CD4-positive, alpha-beta T cell (primary cell): ENCODE data around the gene DIP2C. TPM values are rescaled to one million over a fixed set of nuclear protein-coding genes. Genes with fewer than 3 reads are reported as not detected.
A peak's percentile ranks its signal among the peaks of the same experiment; 100 is the strongest.

ENCODE experiments used
- ATAC-seq: fragments of 200-7000 bp; cut with Tn5 transposase; one replicate; pipeline ENCODE4 v1.10.0; 2022; ENCODE audit warnings: mild to moderate bottlenecking; ENCODE audit not compliant: poor library complexity
- CTCF ChIA-PET: fragments of 350-600 bp; sonication (Branson Sonifier 250); formaldehyde crosslinking; loops from one replicate; lab custom pipeline; 2021; ENCODE audit warnings: antibody characterized with exemption, inconsistent platforms; lab: Charles Lee
- POLR2A ChIA-PET: fragments of 350-600 bp; sonication (Branson Sonifier 250); formaldehyde crosslinking; loops from one replicate; lab custom pipeline; 2021; ENCODE audit warnings: antibody characterized with exemption, inconsistent platforms; lab: Charles Lee
- DNase-seq, 14 experiments: peaks; one replicate each; pipeline ENCODE4 v3.0.0-alpha.2; 2013 to 2020; ENCODE audit warnings: mixed read lengths in 2 of 14
- H3K27ac ChIP-seq, 2 donors: one replicate each; pipeline versions ENCODE4 v1.5.1 to v1.7.0; 2013; ENCODE audit warnings: low read length in 2 of 2, low read depth in 1 of 2, mild to moderate bottlenecking in 1 of 2
- H3K27me3 ChIP-seq, 2 experiments: 1 replicate in 1 of 2; 2 replicates in 1 of 2; pipeline versions ENCODE4 v1.6.1 to v1.7.0; 2013; ENCODE audit warnings: low read length in 2 of 2, control low read depth in 1 of 2, mild to moderate bottlenecking in 1 of 2, moderate library complexity in 1 of 2; ENCODE audit not compliant: insufficient read depth in 2 of 2, control insufficient read depth in 1 of 2
- H3K36me3 ChIP-seq: one replicate; pipeline ENCODE4 v1.6.1; 2013; ENCODE audit warnings: low read length, control low read depth; ENCODE audit not compliant: insufficient read depth
- H3K4me1 ChIP-seq: one replicate; pipeline ENCODE4 v1.6.1; 2013; ENCODE audit warnings: low read length, control low read depth; ENCODE audit not compliant: insufficient read depth
- H3K4me3 ChIP-seq: one replicate; pipeline ENCODE4 v1.5.1; 2013; ENCODE audit warnings: mild to moderate bottlenecking, low read length, moderate library complexity
- H3K9me3 ChIP-seq, 2 experiments: 1 replicate in 1 of 2; 2 replicates in 1 of 2; pipeline versions ENCODE4 v1.6.1 to v1.7.0; 2013; ENCODE audit warnings: low read length in 2 of 2, mild to moderate bottlenecking in 2 of 2, control low read depth in 1 of 2, moderate library complexity in 1 of 2; ENCODE audit not compliant: control insufficient read depth in 1 of 2, insufficient read depth in 1 of 2
- H3K27ac Mint-ChIP-seq: one replicate; pipeline ENCODE4 v1.8.0; 2020; ENCODE audit warnings: mixed read lengths
- H3K27me3 Mint-ChIP-seq: one replicate; pipeline ENCODE4 v1.8.0; 2021; ENCODE audit warnings: mixed read lengths
- H3K36me3 Mint-ChIP-seq: one replicate; pipeline ENCODE4 v1.8.0; 2021; ENCODE audit warnings: low read depth, mixed read lengths
- H3K4me1 Mint-ChIP-seq: one replicate; pipeline ENCODE4 v1.8.0; 2021; ENCODE audit warnings: low read depth, mixed read lengths
- H3K4me3 Mint-ChIP-seq: one replicate; pipeline ENCODE4 v1.8.0; 2020; ENCODE audit warnings: mild to moderate bottlenecking, mixed read lengths
- H3K9me3 Mint-ChIP-seq: one replicate; pipeline ENCODE4 v1.8.0; 2020; ENCODE audit warnings: mixed read lengths
- intact Hi-C, 2 experiments: fragments of 100-400 bp; cut with DNase I in 1 of 2; cut with micrococcal nuclease in 1 of 2; formaldehyde crosslinking; loops; one replicate each; pipeline versions ENCODE4 v1.15.1 to v1.9.0; 2023 to 2025; cut with DNase I, micrococcal nuclease
- total RNA-seq, 174 experiments: library from RNA in 2 of 174; stranded (reverse) in 2 of 174; gene quantifications; one replicate each; pipeline ENCODE4 v1.2.3 and lab custom pipeline; 2021 to 2026
- TF ChIP-seq, protein P1 (sequence below): fragments of 200-600 bp; IDR thresholded peaks from one replicate; pipeline ENCODE4 v1.8.0; 2022; ENCODE audit warnings: antibody characterized with exemption, mild to moderate bottlenecking

The DIP2C gene
- total RNA-seq, 2 experiments from 2014 or later = 4.1 TPM

DNA sequence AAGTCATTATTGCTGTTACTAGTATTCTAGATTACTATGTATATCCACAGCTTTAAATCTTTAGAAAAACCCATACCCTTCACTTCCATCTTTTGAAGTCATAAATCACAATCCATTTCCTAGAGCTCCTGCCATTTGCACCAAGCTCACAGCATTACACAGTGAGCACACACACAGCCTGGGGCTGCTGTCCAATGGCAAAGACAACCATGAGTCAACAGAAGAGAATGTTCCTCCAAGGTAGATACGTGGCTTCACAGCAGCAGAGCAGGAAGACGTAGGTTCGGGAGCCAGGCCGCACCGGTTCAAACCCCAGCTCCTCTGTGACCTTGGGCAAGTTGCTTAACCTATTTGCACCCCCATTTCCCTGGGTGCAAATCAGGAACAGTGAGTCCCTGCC, 234.6 kb downstream of the DIP2C start:
- Mint-ChIP-seq H3K4me1 (peaks cover 66% of the 10 kb centered on the region), H3K9me3 (no peaks in the 10 kb centered on the region), H3K27ac (peak overlapping the region; percentile 56), H3K36me3 (no peaks in the 10 kb centered on the region), H3K27me3 (no peaks in the 10 kb centered on the region), H3K4me3 (no peak overlapping the region)
- DNase-seq (peak in 1 of 14 experiments; percentile 23), ATAC-seq (no peak)
- ChIA-PET CTCF (no interaction called here), POLR2A (interaction anchor here (1.0 kb wide), 1 partner anchor 15 kb away, joined by 3 read pairs; no protein-coding TSS in a partner anchor)
- intact Hi-C loops = no loop called here
- Histone ChIP-seq H3K27ac (no peak overlapping the region), H3K9me3 (no peaks in the 10 kb centered on the region), H3K4me1 (peaks cover 57% of the 10 kb centered on the region), H3K36me3 (no peaks in the 10 kb centered on the region), H3K4me3 (no peak overlapping the region), H3K27me3 (no peaks in the 10 kb centered on the region)
- TF ChIP-seq, protein P1, sequence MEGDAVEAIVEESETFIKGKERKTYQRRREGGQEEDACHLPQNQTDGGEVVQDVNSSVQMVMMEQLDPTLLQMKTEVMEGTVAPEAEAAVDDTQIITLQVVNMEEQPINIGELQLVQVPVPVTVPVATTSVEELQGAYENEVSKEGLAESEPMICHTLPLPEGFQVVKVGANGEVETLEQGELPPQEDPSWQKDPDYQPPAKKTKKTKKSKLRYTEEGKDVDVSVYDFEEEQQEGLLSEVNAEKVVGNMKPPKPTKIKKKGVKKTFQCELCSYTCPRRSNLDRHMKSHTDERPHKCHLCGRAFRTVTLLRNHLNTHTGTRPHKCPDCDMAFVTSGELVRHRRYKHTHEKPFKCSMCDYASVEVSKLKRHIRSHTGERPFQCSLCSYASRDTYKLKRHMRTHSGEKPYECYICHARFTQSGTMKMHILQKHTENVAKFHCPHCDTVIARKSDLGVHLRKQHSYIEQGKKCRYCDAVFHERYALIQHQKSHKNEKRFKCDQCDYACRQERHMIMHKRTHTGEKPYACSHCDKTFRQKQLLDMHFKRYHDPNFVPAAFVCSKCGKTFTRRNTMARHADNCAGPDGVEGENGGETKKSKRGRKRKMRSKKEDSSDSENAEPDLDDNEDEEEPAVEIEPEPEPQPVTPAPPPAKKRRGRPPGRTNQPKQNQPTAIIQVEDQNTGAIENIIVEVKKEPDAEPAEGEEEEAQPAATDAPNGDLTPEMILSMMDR = no peak

DNA sequence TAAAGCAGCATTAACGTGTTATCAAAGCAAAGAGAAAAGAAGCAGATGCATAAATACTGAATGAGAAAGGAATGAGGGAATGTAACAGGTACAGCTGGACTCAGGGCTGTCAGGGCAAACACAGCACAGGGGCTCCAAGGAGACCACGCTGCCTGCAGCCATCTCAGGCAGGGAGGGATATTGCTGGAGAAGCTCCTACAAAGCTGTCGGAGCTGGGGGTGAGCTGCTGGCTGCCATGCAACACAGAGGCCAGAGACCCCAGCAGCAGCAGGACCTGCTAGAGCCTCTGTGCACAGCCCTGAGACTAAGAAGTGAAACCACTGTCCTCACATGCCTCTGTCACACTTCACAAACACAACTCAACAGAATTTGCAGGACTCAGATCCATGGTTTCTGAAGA, 235.8 kb downstream of the DIP2C start:
- ChIA-PET CTCF (no interaction called here), POLR2A (no interaction called here)
- Histone ChIP-seq H3K4me1 (peaks cover 64% of the 10 kb centered on the region), H3K36me3 (no peaks in the 10 kb centered on the region), H3K9me3 (no peaks in the 10 kb centered on the region), H3K27me3 (no peaks in the 10 kb centered on the region), H3K4me3 (no peak overlapping the region), H3K27ac (no peak overlapping the region)
- Mint-ChIP-seq H3K4me1 (peaks cover 66% of the 10 kb centered on the region), H3K27ac (peak overlapping the region; percentile 81), H3K9me3 (no peaks in the 10 kb centered on the region), H3K4me3 (peak overlapping the region; percentile 57), H3K36me3 (no peaks in the 10 kb centered on the region), H3K27me3 (no peaks in the 10 kb centered on the region)
- ATAC-seq (no peak), DNase-seq (no peak)
- TF ChIP-seq, protein P1 = no peak
- intact Hi-C loops = no loop called here

DNA sequence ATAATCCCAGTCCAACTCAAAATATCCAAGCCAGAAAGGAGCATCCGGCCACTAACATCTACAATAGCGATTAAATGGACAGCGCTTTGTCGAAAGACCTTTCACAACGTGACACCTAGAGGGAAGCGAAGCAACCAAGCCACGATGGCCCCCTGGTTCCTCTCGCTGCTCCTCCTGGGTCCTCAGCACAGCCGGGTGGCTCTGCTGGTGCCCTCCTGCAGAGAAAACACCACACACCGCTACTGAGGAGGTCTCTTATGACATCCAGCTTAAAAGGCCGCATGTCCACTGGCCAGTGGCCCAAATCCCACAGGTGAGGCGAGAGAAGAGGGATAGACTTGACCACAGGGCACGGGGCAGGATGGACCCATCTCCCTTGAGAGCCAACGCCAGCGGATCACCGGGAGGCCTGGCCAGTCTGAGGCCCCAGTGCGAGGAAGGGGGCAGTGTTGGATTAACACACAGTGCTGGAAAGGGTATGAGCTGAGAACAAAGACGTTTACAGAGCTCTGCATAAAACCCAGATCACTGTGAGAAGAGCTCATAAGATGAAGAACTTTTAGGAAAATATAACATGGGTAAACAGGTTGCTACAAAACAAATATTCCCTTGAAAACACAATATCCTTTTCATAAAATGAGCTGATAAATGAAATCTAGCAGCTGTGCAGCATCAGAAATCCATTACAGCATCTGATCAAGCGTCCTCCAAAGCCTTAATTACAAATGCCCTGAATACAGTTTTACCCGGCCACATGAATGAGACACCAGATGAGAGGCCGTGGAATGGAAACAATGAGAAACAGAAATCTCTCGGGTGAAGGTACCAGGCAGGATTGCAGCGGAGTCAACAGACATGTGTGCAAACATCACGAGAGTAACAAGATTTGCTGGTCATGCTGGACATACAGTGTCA, 236.7 kb downstream of the DIP2C start:
- intact Hi-C loops = no loop called here
- H3K9me3 Mint-ChIP-seq = no peaks in the 10 kb centered on the region
- Histone ChIP-seq H3K9me3 (no peaks in the 10 kb centered on the region), H3K36me3 (no peaks in the 10 kb centered on the region), H3K4me3 (no peak overlapping the region), H3K27ac (no peak overlapping the region), H3K27me3 (no peaks in the 10 kb centered on the region), H3K4me1 (peaks cover 64% of the 10 kb centered on the region)
- no peak for ATAC-seq
- H3K4me1 Mint-ChIP-seq = peaks cover 66% of the 10 kb centered on the region
- peak overlapping the region; percentile 93 for H3K27ac Mint-ChIP-seq
- H3K27me3 Mint-ChIP-seq = no peaks in the 10 kb centered on the region
- no peak for DNase-seq
- TF ChIP-seq, protein P1 = no peak
- no peaks in the 10 kb centered on the region for H3K36me3 Mint-ChIP-seq
- ChIA-PET POLR2A (interaction anchor here (2.1 kb wide), 1 partner anchor 32 kb away, joined by 7 read pairs; no protein-coding TSS in a partner anchor), CTCF (no interaction called here)
- H3K4me3 Mint-ChIP-seq = peak overlapping the region; percentile 57
